HEK293T (cell line): Measurements from ENCODE around the gene SLC35F3.

Source experiments
- CTCF ChIA-PET: fragments of 350-600 bp; formaldehyde crosslinking; extraction: SDS; loops from one replicate; lab custom pipeline; 2021; ENCODE audit warnings: antibody characterized with exemption, inconsistent platforms; lab: Yijun Ruan, JAX
- POLR2A ChIA-PET: fragments of 350-600 bp; formaldehyde crosslinking; extraction: SDS; loops from one replicate; lab custom pipeline; 2020; ENCODE audit warnings: antibody characterized with exemption, inconsistent platforms; lab: Yijun Ruan, JAX
- DNase-seq: peaks from one replicate; pipeline ENCODE4 v3.0.0; 2012; ENCODE audit warnings: mixed read lengths; ENCODE audit errors: extremely low spot score
- ARNT ChIP-seq: fragments of 450-650 bp; IDR thresholded peaks from 2 replicates; pipeline ENCODE4 v1.6.1; 2017; ENCODE audit warnings: mild to moderate bottlenecking
- BHLHE40 ChIP-seq: fragments of 450-650 bp; IDR thresholded peaks from 2 replicates; pipeline ENCODE4 v1.6.1; 2016; ENCODE audit warnings: mild to moderate bottlenecking, moderate library complexity, borderline replicate concordance
- CTBP1 ChIP-seq: fragments of 450-650 bp; IDR thresholded peaks from 2 replicates; pipeline ENCODE4 v1.6.1; 2016; ENCODE audit warnings: borderline replicate concordance
- ELF4 ChIP-seq: fragments of 450-650 bp; IDR thresholded peaks from 2 replicates; pipeline ENCODE4 v1.6.1; 2017; ENCODE audit warnings: antibody characterized with exemption
- FOXA1 ChIP-seq: fragments of 450-650 bp; IDR thresholded peaks from 2 replicates; pipeline ENCODE4 v1.6.1; 2016; ENCODE audit warnings: mild to moderate bottlenecking
- FOXK2 ChIP-seq: fragments of 450-650 bp; IDR thresholded peaks from 2 replicates; pipeline ENCODE4 v1.6.1; 2016; ENCODE audit warnings: mild to moderate bottlenecking
- FOXM1 ChIP-seq: fragments of 450-650 bp; IDR thresholded peaks from 2 replicates; pipeline ENCODE4 v1.6.1; 2017; ENCODE audit warnings: mild to moderate bottlenecking, borderline replicate concordance
- HDGF ChIP-seq: fragments of 450-650 bp; IDR thresholded peaks from 2 replicates; pipeline ENCODE4 v1.6.1; 2017; ENCODE audit warnings: antibody characterized with exemption, borderline replicate concordance
- L3MBTL2 ChIP-seq: fragments of 450-650 bp; conservative IDR thresholded peaks from 2 replicates; pipeline ENCODE4 v1.6.1; 2016; ENCODE audit warnings: mild to moderate bottlenecking
- LEF1 ChIP-seq: fragments of 450-650 bp; IDR thresholded peaks from 2 replicates; pipeline ENCODE4 v1.6.1; 2017; ENCODE audit warnings: mild to moderate bottlenecking, borderline replicate concordance
- NFRKB ChIP-seq: fragments of 450-650 bp; IDR thresholded peaks from 2 replicates; pipeline ENCODE4 v1.6.1; 2016; ENCODE audit warnings: mild to moderate bottlenecking, moderate library complexity
- PKNOX1 ChIP-seq: fragments of 450-650 bp; IDR thresholded peaks from 2 replicates; pipeline ENCODE4 v1.6.1; 2016
- SP1 ChIP-seq: fragments of 450-650 bp; IDR thresholded peaks from 2 replicates; pipeline ENCODE4 v1.6.1; 2017
- SUZ12 ChIP-seq: fragments of 450-650 bp; IDR thresholded peaks from 2 replicates; pipeline ENCODE4 v1.6.1; 2016; ENCODE audit warnings: mild to moderate bottlenecking
- TARDBP ChIP-seq: fragments of 450-650 bp; IDR thresholded peaks from 2 replicates; pipeline ENCODE4 v1.6.1; 2016
- ZNF384 ChIP-seq: fragments of 450-650 bp; IDR thresholded peaks from 2 replicates; pipeline ENCODE4 v1.6.1; 2016

SLC35F3 gene

GRCh38 chr1:234286206-234286605 lies 381.7 kb downstream of the SLC35F3 start:
- no peak for DNase-seq
- ChIA-PET POLR2A (no interaction called here), CTCF (interaction anchor here (0.6 kb wide), 1 partner anchor 24 kb away, joined by 3 read pairs; no protein-coding TSS in a partner anchor)
- TF ChIP-seq FOXM1 (no peak), NFRKB (no peak), CTBP1 (no peak), L3MBTL2 (no peak), HDGF (no peak), ELF4 (no peak), FOXK2 (no peak), ARNT (no peak), SP1 (no peak), SUZ12 (no peak), LEF1 (no peak), PKNOX1 (no peak), FOXA1 (no peak), ZNF384 (no peak), BHLHE40 (no peak), TARDBP (no peak)

- ChIA-PET POLR2A (no interaction called here), CTCF (interaction anchor here (0.9 to 2.0 kb wide), 2 partner anchors 21 to 34 kb away, joined by 3 to 15 read pairs; no protein-coding TSS in a partner anchor)
- no peak for DNase-seq
- TF ChIP-seq ELF4 (no peak), L3MBTL2 (no peak), HDGF (no peak), PKNOX1 (no peak), FOXA1 (no peak), TARDBP (no peak), BHLHE40 (no peak)
Measured at GRCh38 chr1:234288946-234289345, 384.5 kb downstream of the SLC35F3 start.

GRCh38 chr1:234289538-234290305 lies 385.2 kb downstream of the SLC35F3 start:
- DNase-seq: no peak
- TF ChIP-seq FOXK2 (no peak), TARDBP (no peak), CTBP1 (no peak), BHLHE40 (no peak)
- ChIA-PET CTCF (interaction anchor here (0.9 to 2.0 kb wide), 3 partner anchors 20 to 76 kb away, joined by 3 to 15 read pairs (median 3); no protein-coding TSS in a partner anchor), POLR2A (no interaction called here)

- ChIA-PET POLR2A (no interaction called here), CTCF (interaction anchor here (0.8 kb wide), 1 partner anchor 18 kb away, joined by 3 read pairs; no protein-coding TSS in a partner anchor)
- TF ChIP-seq CTBP1: no peak
- no peak for TF ChIP-seq BHLHE40
- no peak for TF ChIP-seq LEF1
- TF ChIP-seq TARDBP: no peak
- no peak for TF ChIP-seq L3MBTL2
- TF ChIP-seq NFRKB: no peak
- TF ChIP-seq SUZ12: no peak
- TF ChIP-seq FOXM1: no peak
- no peak for TF ChIP-seq ARNT
- no peak for TF ChIP-seq PKNOX1
- TF ChIP-seq FOXA1: no peak
- TF ChIP-seq FOXK2: no peak
- TF ChIP-seq HDGF: no peak
- no peak for TF ChIP-seq ZNF384
- no peak for TF ChIP-seq SP1
- DNase-seq: no peak
Measured at GRCh38 chr1:234292011-234292410, 387.5 kb downstream of the SLC35F3 start.

GRCh38 chr1:234292548-234292947 lies 388.1 kb downstream of the SLC35F3 start:
- ChIA-PET POLR2A (no interaction called here), CTCF (interaction anchor here (0.6 to 1.7 kb wide), 2 partner anchors 17 to 121 kb away, joined by 3 to 15 read pairs; no protein-coding TSS in a partner anchor)
- no peak for DNase-seq
- no peak for TF ChIP-seq SUZ12
- no peak for TF ChIP-seq CTBP1
- TF ChIP-seq FOXM1: no peak
- no peak for TF ChIP-seq ELF4
- no peak for TF ChIP-seq LEF1
- TF ChIP-seq SP1: no peak
- no peak for TF ChIP-seq HDGF
- TF ChIP-seq BHLHE40: no peak

- TF ChIP-seq LEF1: no peak
- TF ChIP-seq SUZ12: no peak
- TF ChIP-seq FOXA1: no peak
- no peak for TF ChIP-seq PKNOX1
- no peak for TF ChIP-seq SP1
- TF ChIP-seq ZNF384: no peak
- TF ChIP-seq NFRKB: no peak
- no peak for TF ChIP-seq ARNT
- no peak for TF ChIP-seq HDGF
- no peak for TF ChIP-seq FOXK2
- TF ChIP-seq FOXM1: no peak
- no peak for TF ChIP-seq CTBP1
- no peak for TF ChIP-seq TARDBP
- TF ChIP-seq L3MBTL2: no peak
- CTCF ChIA-PET: interaction anchor here (1.7 to 2.4 kb wide), 2 partner anchors 16 kb away, joined by 15 to 18 read pairs; no protein-coding TSS in a partner anchor
- POLR2A ChIA-PET: no interaction called here
- DNase-seq: no peak
Measured at GRCh38 chr1:234294109-234294817, 389.8 kb downstream of the SLC35F3 start.
